NCI-H146 (cell line): ENCODE measurements around the gene VWA8.
"Not testable (repeated sequence)": the region's sequence is repeated elsewhere in the genome, so short reads cannot be mapped to it uniquely, and the experiment has no call there.

ENCODE experiments used
- DNase-seq: peaks from one replicate; lab custom pipeline; 2025; lab: John Stamatoyannopoulos, UW

The VWA8 gene

GRCh38 chr13:41582027-41582463 lies 378.9 kb downstream of the VWA8 start:
- DNase-seq, result no peak

- DNase-seq, result no peak
Measured at GRCh38 chr13:41580345-41580744, 380.6 kb downstream of the VWA8 start.

GRCh38 chr13:41579881-41580280 lies 381.0 kb downstream of the VWA8 start:
- DNase-seq, result no peak

GRCh38 chr13:41579168-41579567 lies 381.7 kb downstream of the VWA8 start:
- DNase-seq, result no peak

- DNase-seq, result no peak
Measured at GRCh38 chr13:41578371-41578770, 382.5 kb downstream of the VWA8 start.

- no peak for DNase-seq
Measured at GRCh38 chr13:41577436-41577835, 383.5 kb downstream of the VWA8 start.

GRCh38 chr13:41573640-41574039 lies 387.3 kb downstream of the VWA8 start:
- DNase-seq, result not testable (repeated sequence)

- not testable (repeated sequence) for DNase-seq
Measured at GRCh38 chr13:41571817-41572340, 389.0 kb downstream of the VWA8 start.

GRCh38 chr13:41568972-41569351 lies 391.9 kb downstream of the VWA8 start:
- no peak for DNase-seq

GRCh38 chr13:41568143-41568971 lies 392.6 kb downstream of the VWA8 start:
- no peak for DNase-seq

- no peak for DNase-seq
Measured at GRCh38 chr13:41567363-41567762, 393.5 kb downstream of the VWA8 start.

GRCh38 chr13:41565846-41566245 lies 395.1 kb downstream of the VWA8 start:
- DNase-seq, result no peak

- DNase-seq, result no peak
Measured at GRCh38 chr13:41565216-41565615, 395.7 kb downstream of the VWA8 start.

GRCh38 chr13:41563984-41564365 lies 396.9 kb downstream of the VWA8 start:
- DNase-seq, result no peak

- DNase-seq, result no peak
Measured at GRCh38 chr13:41563341-41563983, 397.4 kb downstream of the VWA8 start.

- DNase-seq, result no peak
Measured at GRCh38 chr13:41562541-41563178, 398.2 kb downstream of the VWA8 start.

GRCh38 chr13:41562083-41562482 lies 398.8 kb downstream of the VWA8 start:
- DNase-seq, result no peak

- DNase-seq, result no peak
Measured at GRCh38 chr13:41561170-41561569, 399.7 kb downstream of the VWA8 start.

- no peak for DNase-seq
Measured at GRCh38 chr13:41558781-41559560, 401.9 kb downstream of the VWA8 start.

- DNase-seq, result no peak
Measured at GRCh38 chr13:41557719-41558118, 403.2 kb downstream of the VWA8 start.

- no peak for DNase-seq
Measured at GRCh38 chr13:41554626-41555386, 406.1 kb downstream of the VWA8 start.
